Activated naive CD4-positive, alpha-beta T cell treated with anti-CD3 and anti-CD28 coated beads, Interleukin-2, amount 50 U/mL, for 72 hours (primary cell): Measurements from ENCODE around the gene RPS27. TPM values are rescaled to one million over a fixed set of nuclear protein-coding genes. Genes with fewer than 3 reads are reported as not detected.
"Not testable (repeated sequence)": the region's sequence is repeated elsewhere in the genome, so short reads cannot be mapped to it uniquely, and the experiment has no call there.

Experiments used
- ATAC-seq, 2 donors: fragments of 150-1000 bp; cut with Tn5 transposase; 2 replicates each; pipeline ENCODE4 v1.10.0; 2021; ENCODE audit warnings: mild to moderate bottlenecking in 2 of 2, moderate library complexity in 2 of 2
- DNase-seq, 2 donors: peaks; one replicate each; pipeline ENCODE4 v3.0.0; 2021 to 2022; ENCODE audit warnings: low spot score in 2 of 2
- H3K27ac Mint-ChIP-seq, 2 donors: one replicate each; pipeline ENCODE4 v1.8.0; 2022; ENCODE audit warnings: mild to moderate bottlenecking in 2 of 2, mixed read lengths in 2 of 2
- H3K36me3 Mint-ChIP-seq, 2 donors: one replicate each; pipeline ENCODE4 v1.8.0; 2022; ENCODE audit warnings: mixed read lengths in 2 of 2
- H3K9me3 Mint-ChIP-seq, 2 donors: one replicate each; pipeline ENCODE4 v1.8.0; 2022; ENCODE audit warnings: mixed read lengths in 2 of 2
- total RNA-seq, 2 donors: library from RNA; stranded (reverse); gene quantifications; one replicate each; pipeline ENCODE4 v1.2.3, GENCODE V29; 2022

Gene RPS27
- total RNA-seq, 2 donors from 2014 or later: 1,375 to 1,502 TPM

DNA sequence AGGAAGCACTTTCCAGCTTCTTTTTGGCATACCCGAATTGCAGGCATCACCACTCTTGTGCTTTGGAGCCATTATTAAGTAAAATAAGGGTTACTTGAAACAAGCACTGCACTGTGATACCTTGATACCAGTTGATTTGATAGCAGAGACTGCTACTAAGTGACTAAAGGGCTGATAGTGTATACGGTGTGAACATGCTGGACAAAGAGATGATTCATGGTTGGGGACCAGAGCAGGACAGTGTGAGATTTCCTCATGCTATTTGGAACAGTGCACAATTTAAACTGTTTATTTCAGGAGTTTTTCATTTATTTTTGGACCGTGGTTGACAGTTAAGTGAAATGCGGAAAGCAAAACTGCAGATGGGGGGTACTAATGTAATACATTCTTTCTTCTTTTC lies 9.9 kb downstream of the RPS27 start:
- H3K27ac Mint-ChIP-seq: no peak overlapping the region

DNA sequence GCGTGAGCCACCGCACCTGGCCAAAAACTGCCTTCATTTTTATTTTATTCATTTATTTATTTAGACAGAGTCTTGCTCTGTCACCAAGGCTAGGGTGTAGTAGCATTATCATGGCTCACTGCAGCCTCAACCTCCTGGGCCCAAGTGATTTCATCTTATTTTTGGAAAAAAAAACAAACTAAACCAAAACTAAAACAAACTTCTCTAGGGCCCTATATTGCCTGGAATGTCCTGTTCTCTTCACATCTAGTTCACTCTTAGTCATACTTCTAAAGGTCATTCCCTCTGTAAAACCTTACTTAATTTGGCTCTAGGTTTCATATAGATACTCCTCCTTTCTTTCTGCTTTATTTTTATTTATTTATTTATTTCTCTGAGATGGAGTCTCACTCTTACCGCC lies 15.6 kb downstream of the RPS27 start:
- no peak overlapping the region for H3K27ac Mint-ChIP-seq
- peak in 1 of 2 donors; percentile 48 for ATAC-seq
- H3K9me3 Mint-ChIP-seq: no peaks in the 10 kb centered on the region
- DNase-seq: no peak
- no peaks in the 10 kb centered on the region for H3K36me3 Mint-ChIP-seq

More for the DNA sequence above, 9.9 kb downstream of the RPS27 start:
- peaks cover 4 to 6% of the 10 kb centered on the region in 2 donors for H3K36me3 Mint-ChIP-seq
- peaks cover 0 to 4% of the 10 kb centered on the region in 2 donors for H3K9me3 Mint-ChIP-seq
- ATAC-seq (peak in 1 of 2 donors; percentile 23), DNase-seq (no peak)

DNA sequence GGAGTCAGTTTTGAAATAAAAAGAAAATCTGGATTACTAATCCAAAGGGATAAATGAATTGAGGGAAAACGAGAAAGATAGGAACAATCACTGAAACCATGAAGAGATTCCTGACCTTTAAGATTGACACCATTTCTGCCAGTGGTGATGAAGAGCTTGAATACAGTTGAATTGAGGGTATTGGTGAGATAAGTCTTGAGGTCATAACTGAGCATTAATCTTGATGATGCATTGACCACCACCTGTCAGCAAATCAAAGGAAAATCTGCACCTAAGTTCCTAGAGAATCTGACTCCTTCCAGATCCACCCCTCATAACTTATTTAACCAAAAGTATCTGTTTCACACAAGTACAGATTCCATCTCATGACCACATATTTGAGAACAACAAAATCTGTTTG lies 21.6 kb downstream of the RPS27 start:
- no peaks in the 10 kb centered on the region for H3K9me3 Mint-ChIP-seq
- no peak overlapping the region for H3K27ac Mint-ChIP-seq
- no peak for DNase-seq
- H3K36me3 Mint-ChIP-seq: no peaks in the 10 kb centered on the region
- ATAC-seq: no peak

DNA sequence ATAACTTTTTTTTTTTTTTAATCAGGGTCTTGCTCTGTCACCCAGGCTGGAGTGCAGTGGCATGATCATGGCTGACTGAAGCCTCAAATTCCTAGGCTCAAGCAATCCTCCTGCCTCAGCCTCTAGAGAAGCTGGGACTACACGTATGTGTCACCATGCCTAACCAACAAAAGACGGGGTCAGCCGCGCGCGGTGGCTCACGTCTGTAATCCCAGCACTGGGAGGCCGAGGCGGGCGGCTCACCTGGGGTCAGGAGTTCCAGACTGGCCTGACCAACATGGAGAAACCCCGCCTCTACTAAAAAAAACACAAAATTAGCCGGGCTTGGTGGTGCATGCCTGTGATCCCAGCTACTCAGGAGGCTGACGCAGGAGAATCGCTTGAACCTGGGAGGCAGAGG lies 22.0 kb downstream of the RPS27 start:
- not testable (repeated sequence) for H3K27ac Mint-ChIP-seq, ATAC-seq, DNase-seq, H3K9me3 Mint-ChIP-seq, H3K36me3 Mint-ChIP-seq

DNA sequence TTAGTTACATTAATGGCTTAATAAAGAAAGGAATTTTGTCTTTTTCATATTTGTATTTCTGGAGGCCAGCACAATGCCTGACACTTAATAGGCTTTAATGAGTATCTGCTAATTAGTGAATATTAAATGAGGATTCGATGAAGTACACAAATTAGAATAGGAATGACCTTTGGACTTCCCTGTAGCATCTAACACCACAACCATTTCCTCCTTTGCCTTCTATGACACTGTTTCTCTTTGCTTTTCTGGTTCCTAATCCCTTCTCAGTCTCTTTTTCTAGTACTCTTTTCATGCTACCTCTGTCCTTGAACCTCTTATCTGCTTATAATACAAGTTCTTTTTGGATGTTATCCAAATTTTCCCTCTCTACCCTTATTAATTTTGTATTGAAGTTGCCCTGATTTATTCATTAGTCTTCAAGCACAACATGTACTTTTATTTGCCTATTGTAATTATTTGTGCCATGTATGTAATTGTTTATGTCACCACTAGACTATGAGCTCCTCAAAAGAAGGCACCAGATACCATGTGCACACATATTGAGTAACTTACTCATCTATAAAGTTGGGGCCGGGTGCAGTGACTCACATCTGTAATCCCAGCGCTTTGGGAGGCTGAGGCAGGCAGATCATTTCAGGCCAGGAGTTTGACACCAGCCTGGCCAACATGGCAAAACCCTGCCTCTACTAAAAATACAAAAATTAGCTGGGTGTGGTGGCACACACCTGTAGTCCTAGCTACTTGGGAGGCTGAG lies 23.8 kb downstream of the RPS27 start:
- no peak for DNase-seq
- no peaks in the 10 kb centered on the region for H3K9me3 Mint-ChIP-seq
- no peaks in the 10 kb centered on the region for H3K36me3 Mint-ChIP-seq
- no peak overlapping the region for H3K27ac Mint-ChIP-seq
- peak in 1 of 2 donors; percentile 63 for ATAC-seq

DNA sequence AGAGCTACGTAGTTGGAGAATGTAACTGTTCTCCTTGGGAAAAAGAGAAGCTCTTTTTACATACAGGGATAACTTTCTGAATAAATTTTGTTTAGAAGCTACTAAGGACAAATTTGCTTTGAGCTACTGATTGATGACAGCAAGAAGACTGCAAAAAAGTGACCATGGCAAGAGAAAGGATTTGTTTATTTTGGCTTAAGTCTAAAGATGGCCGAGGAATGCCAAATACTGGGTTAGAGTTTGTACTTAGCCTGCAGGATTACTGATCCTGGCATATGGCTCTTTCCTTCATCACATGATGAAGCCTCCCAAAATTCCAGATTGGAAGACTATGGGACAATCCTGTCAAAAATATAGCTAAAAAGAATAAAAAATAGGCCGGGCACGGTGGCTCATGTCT lies 28.7 kb downstream of the RPS27 start:
- no peak for DNase-seq
- ATAC-seq: no peak
- H3K27ac Mint-ChIP-seq: no peak overlapping the region
- H3K36me3 Mint-ChIP-seq: no peaks in the 10 kb centered on the region
- H3K9me3 Mint-ChIP-seq: no peaks in the 10 kb centered on the region

DNA sequence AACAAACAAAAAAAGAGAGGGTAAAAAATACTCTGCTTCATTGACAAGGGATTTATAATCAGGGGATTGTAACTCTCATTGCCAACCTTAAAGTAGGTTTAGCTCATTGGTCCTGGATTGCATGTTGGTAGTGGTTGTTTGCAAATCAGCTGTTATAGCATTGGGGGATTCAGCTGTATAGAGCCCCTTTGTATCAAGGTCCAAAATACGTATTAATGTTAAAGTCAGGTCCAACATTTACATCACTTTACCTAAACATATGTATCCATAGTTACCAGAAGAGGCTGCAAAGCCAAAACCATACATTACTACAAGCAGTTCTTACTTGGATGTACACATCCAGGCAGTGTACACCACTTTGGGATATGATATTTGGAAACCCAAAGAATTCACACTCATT lies 29.4 kb downstream of the RPS27 start:
- Mint-ChIP-seq H3K9me3 (no peaks in the 10 kb centered on the region), H3K36me3 (no peaks in the 10 kb centered on the region), H3K27ac (no peak overlapping the region)
- ATAC-seq: no peak
- no peak for DNase-seq

DNA sequence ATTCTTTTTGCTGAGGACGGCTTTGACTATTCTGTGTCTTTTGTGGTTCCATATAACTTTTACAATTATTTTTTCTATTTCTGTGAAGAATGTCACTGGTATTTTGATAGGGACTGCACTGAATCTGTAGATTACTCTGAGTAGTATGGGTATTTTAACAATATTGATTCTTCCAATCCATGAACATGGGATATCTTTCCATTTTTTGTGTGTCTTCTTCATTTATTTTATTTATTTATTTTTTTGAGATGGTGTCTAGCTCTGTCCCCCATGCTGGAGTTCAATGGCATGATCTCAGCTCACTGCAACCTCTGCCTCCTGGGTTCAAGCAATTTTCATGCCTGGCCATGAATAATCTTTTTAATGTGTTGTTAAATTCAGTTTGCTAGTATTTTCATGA lies 43.1 kb downstream of the RPS27 start:
- DNase-seq, H3K9me3 Mint-ChIP-seq, H3K36me3 Mint-ChIP-seq, ATAC-seq, H3K27ac Mint-ChIP-seq: not testable (repeated sequence)

Other genes with a start within 250 kb of the RPS27 start
- gene SLC27A3, start 215.4 kb upstream of the RPS27 start, total RNA-seq: 1 to 10 TPM; 7.0 to 8.3 TPM
- gene GATAD2B, start 67.8 kb upstream of the RPS27 start, total RNA-seq: 100 to 1,000 TPM in 1 of 2 donors, 10 to 100 TPM in 1; 58.7 to 102 TPM
- gene DENND4B, start 44.0 kb upstream of the RPS27 start, total RNA-seq: 100 to 1,000 TPM; 131 to 132 TPM
- 100 to 1,000 TPM in 1 of 2 donors, 10 to 100 TPM in 1; 67.6 to 174 TPM for gene CRTC2, start 32.1 kb upstream of the RPS27 start, total RNA-seq
- gene SLC39A1, start 27.2 kb upstream of the RPS27 start, total RNA-seq: 10 to 100 TPM; 54.9 to 96.6 TPM
- gene CREB3L4, start 22.9 kb upstream of the RPS27 start, total RNA-seq: 10 to 100 TPM in 1 of 2 donors, 1 to 10 TPM in 1; 8.9 to 12.0 TPM
- gene JTB, start 13.1 kb upstream of the RPS27 start, total RNA-seq: 100 to 1,000 TPM in 1 of 2 donors, 10 to 100 TPM in 1; 51.0 to 130 TPM
- gene RAB13, start 4.4 kb upstream of the RPS27 start, total RNA-seq: 10 to 100 TPM; 13.4 to 22.1 TPM
- gene NUP210L, start 164.3 kb downstream of the RPS27 start, total RNA-seq: under 1 TPM; 0.10 to 0.11 TPM
- 100 to 1,000 TPM; 373 to 610 TPM for gene TPM3, start 201.3 kb downstream of the RPS27 start, total RNA-seq
- not detected for gene CFAP141, start 215.6 kb downstream of the RPS27 start, total RNA-seq
- 100 to 1,000 TPM; 188 to 240 TPM for gene UBAP2L, start 230.2 kb downstream of the RPS27 start, total RNA-seq